SK-MEL-5 (cell line): ENCODE data around the gene DUSP8. TPM values are rescaled to one million over a fixed set of nuclear protein-coding genes. Genes with fewer than 3 reads are reported as not detected.
A peak's percentile ranks its signal among the peaks of the same experiment; 100 is the strongest.
"Not testable (repeated sequence)": the region's sequence is repeated elsewhere in the genome, so short reads cannot be mapped to it uniquely, and the experiment has no call there.

Source experiments
- DNase-seq: peaks from one replicate; pipeline ENCODE4 v3.0.0-alpha.2; 2016; ENCODE audit warnings: low read depth, low spot score
- in situ Hi-C: cut with HindIII; loops from 2 replicates; pipeline ENCODE4 v1.10.0; 2016; ENCODE audit warnings: low sequenced_read_pairs, high pct_unique_total_duplicates, low pct_unique_long_range_greater_than_20kb
- polyA plus RNA-seq, 2 experiments: library from polyadenylated mRNA; depleted of rRNA; stranded (reverse); fragments of >200 nt; gene quantifications; 2 replicates each; pipeline ENCODE4 v1.2.3, GENCODE V29; 2015
- total RNA-seq: library from RNA; depleted of rRNA; stranded (reverse); fragments of >200 nt; shearing (Covaris generic); gene quantifications from 2 replicates; pipeline ENCODE4 v1.2.3, GENCODE V29; 2014; rRNA removed

Gene DUSP8, protein sequence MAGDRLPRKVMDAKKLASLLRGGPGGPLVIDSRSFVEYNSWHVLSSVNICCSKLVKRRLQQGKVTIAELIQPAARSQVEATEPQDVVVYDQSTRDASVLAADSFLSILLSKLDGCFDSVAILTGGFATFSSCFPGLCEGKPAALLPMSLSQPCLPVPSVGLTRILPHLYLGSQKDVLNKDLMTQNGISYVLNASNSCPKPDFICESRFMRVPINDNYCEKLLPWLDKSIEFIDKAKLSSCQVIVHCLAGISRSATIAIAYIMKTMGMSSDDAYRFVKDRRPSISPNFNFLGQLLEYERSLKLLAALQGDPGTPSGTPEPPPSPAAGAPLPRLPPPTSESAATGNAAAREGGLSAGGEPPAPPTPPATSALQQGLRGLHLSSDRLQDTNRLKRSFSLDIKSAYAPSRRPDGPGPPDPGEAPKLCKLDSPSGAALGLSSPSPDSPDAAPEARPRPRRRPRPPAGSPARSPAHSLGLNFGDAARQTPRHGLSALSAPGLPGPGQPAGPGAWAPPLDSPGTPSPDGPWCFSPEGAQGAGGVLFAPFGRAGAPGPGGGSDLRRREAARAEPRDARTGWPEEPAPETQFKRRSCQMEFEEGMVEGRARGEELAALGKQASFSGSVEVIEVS
- 0.48 and 0.85 TPM in 2 replicates for total RNA-seq
- polyA plus RNA-seq (2015; cell fraction: cytosol; rRNA removed) = 3.2 and 3.3 TPM in 2 replicates
- 1.7 and 4.6 TPM in 2 replicates for polyA plus RNA-seq (2015; cell fraction: nucleus; rRNA removed)

DNA sequence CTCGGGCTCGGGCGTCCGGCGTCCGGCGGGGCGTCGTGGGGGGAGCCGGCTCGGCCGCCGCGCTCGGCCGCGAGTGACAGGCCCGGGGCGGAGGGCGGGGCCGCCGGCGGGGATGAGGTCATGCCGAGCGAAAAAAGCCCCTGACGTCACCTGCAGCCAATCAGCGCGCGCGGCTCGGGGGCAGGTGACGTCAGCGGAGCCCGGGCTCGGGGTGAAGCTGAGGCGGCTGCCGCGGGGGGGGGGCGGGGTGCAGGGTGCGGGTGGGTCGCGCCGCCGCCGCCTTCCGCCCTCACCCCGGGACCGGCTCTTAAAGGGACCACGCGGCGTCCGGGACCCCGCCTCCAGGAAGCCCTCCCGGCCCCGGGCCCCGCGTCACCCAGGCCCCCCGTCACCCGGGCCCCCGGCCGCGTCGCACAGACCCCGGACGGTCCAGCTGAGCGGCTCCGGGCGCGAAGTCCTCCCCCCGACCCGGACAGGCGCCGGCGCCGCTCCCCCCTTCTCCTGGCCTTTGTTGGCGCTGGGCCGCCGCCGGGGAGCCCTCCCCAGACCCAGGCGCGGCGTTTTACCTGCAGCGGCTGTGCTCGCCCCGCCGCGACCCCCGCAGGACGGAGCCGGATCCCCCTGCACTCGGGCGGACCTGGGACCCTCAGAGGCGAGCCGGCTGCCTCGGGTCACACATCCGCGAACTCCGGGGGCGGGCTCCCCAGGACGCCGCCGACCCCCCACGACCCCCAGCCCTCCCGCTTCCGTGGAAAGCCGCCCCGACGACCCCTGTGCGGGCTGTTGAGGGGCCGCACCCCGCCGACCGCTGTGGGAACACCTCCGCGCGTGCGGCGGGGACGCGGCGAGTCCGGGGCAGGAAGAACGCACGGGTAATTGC is at the start of gene DUSP8:
TSS of gene DUSP8 (minus strand) at position 75 of the 880 bp plus-strand sequence. CDS start 6,445 bp downstream, outside the sequence.
- peak; percentile 67 for DNase-seq
- in situ Hi-C loops = no loop called here

DNA sequence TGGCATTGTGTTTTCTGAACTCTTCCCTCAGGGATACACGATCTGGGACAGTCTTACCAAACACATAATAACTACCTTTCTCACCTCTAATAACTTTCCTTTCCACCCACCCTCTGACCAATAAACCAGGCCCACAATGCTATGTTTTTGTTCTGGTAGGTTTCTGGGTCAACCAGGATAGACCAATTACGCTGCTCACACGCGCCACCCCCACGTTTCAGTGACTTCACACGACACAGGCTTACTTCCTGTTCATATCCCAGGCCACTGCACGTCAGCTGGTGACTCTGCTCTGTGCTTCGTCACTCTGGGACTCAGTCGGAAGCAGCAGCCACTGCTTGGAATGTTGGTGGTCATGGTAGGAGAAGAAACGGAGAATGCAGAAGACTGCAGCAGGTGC is 47.4 kb upstream of the DUSP8 start:
- in situ Hi-C loops = no loop called here
- DNase-seq = peak; percentile 13

DNA sequence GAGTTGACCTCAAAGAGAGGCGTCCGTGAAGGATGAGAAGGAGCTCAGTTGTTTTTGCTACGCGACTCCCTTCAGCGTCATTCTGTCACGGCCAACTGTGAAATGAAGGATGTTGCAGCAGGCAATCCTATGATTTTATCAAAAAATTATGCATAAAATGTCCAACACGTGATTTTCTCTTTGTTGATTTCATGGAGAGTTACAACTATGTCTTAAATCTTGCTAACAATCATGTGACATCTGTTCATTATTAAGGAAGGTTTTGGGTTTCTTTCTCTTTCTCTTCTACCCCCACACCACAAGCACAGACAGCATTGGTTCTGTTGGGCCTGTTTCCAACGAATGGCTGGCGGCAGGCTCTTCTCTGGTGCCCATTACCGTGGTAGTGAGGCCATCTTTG is 46.2 kb upstream of the DUSP8 start:
- DNase-seq = no peak
- in situ Hi-C loops = no loop called here

DNA sequence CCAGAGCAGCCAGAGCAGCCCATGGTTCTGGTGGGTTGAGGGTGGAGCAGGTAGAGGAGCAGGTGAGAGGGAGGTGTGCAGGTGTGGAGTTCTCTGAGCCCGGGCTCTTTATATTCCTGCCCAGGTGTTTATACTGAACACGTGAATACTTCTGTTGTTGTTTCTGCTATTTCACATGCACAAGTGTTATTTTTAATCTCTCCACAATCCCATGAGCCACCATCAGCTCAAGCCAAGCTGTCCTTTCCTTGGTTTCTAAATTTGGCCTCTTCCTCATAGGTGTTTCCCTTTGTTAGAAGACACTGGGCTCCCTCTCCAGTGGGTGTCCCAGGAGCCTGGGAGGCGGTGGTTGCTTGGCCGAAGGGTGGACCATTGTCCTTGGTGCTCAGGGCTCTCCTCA is 36.3 kb upstream of the DUSP8 start, which contains the start of gene KRTAP5-3:
TSS of gene KRTAP5-3 (minus strand) at position 101 of the 400 bp plus-strand sequence. CDS start at position 23, 78 bp downstream.
- in situ Hi-C loops = no loop called here

DNA sequence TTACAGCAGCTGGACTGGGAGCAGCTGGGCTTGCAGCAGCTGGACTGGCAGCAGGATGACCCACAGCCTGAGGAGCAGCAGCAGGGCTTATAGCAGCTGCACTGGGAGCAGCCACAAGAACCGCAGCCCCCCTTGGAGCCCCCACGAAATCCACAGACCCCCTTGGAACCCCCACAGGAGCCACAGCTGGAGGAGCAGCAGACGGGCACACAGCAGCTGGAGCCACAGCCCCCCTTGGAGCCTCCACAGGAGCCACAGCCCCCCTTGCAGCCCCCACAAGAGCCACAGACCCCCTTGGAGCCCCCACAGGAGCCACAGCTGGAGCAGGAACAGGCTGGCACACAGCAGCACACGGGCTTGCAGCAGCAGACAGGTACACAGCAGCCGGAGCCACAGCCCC is 35.8 kb upstream of the DUSP8 start:
- in situ Hi-C loops, DNase-seq: not testable (repeated sequence)

More for the DNA sequence above, 36.3 kb upstream of the DUSP8 start, which contains the start of gene KRTAP5-3:
- no peak for DNase-seq

DNA sequence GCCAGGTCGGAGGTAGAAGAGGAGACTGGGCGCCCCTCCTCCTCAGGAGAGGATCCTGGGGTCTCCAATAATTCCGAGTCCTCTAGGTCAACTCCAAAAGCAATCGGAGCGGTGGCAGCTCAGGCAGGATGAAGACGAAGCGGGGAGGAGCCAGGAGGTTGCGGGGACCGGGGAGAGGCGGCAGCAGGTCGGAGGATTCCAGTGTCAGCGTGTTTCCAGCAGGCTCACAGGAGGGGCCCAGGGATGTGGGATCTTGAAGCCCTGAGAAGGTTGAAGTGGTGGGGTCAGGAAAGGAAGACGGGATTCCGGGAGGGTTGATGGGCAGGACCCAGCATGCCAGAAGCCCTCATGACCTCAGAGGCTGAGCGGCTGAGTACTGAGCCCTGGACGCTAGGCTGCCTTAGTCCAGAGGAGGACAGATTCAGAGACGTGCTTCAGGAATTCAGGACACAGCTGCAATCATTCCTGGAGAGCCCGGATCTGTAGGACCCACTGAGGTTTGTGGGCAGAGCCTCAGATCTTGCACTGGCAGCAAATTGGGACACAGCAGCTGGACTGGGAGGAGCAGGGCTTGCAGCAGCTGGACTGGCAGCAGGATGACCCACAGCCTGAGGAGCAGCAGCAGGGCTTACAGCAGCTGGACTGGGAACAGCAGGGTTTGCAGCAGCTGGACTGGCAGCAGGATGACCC is 35.2 kb upstream of the DUSP8 start:
- in situ Hi-C loops, DNase-seq: not testable (repeated sequence)

DNA sequence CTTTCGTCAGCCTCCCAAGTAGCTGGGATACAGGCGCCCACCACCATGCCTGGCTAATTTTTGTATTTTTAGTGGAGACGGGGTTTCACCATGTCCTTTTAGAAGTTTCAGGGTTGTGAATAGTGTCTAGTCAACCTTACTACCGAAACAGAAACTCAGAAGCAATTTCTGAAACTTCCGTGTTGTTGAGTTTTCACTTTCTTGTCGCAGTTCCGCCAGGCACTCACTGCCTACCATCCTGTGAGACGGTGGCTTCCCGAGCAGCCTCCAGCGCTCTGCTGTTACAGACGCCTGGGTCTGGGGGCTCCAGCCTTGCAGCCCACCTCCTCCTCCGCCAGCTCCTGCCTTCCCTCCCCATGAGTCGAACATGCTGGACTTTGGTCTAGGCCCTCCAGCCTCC is 33.9 kb upstream of the DUSP8 start:
- in situ Hi-C loops, DNase-seq: not testable (repeated sequence)

DNA sequence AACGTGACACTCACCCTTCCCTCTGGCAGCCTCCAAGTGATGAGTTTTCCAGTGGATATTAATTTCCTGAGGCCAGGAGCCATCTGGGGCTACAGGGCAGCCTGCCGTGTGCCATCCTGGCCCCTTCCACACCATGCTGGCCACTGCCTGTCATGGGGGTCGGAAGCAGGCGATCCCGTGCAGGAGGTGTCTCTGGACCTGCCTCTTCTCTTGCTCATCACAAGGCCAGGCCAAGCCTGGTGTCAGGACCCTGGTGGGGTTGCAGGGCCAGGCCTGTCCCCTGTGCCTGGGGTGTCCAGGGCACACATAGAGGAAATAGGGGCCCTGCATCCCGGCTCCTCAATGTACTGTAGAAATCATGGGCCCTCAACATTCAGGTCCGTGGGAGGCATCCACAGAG is 32.6 kb upstream of the DUSP8 start:
- in situ Hi-C loops = no loop called here

DNA sequence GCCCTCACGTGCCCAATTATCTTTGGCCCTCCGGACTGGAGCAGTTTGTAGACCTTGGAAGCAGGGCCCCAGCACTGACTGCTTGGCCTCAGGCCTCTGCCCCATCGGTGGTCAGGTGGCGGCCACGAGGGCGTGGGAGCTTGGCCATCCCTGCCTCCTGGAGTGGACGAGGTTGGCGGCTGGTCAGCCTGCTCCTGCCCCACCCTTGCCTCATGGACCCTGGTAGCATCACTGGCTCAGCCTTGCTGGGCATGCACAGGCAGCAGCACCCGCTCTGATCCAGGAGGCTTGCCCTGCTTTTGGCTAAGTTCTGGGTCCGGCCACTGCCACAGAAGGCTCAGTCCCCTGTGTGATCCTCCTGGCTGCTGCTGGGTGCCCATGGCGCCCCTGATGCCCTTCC is 32.1 kb upstream of the DUSP8 start:
- DNase-seq = no peak
- in situ Hi-C loops = no loop called here

More for the DNA sequence above, 32.6 kb upstream of the DUSP8 start:
- DNase-seq = no peak

DNA sequence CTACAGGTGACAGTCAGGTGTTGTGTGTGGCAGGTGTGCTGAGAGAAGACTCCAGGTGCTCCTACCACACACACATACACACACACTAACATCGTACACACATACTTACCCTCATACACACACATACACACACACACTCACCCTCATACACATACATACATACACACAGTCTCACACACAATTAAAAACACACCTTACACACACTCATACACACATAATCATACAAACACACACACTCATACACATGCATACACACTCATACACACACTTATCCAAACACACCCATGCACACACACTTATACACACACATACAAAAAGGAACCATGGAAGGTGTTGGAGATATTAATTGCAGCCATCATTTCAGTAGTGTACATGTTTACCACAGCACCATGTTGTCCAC is 31.6 kb upstream of the DUSP8 start:
- DNase-seq = no peak
- in situ Hi-C loops = no loop called here

DNA sequence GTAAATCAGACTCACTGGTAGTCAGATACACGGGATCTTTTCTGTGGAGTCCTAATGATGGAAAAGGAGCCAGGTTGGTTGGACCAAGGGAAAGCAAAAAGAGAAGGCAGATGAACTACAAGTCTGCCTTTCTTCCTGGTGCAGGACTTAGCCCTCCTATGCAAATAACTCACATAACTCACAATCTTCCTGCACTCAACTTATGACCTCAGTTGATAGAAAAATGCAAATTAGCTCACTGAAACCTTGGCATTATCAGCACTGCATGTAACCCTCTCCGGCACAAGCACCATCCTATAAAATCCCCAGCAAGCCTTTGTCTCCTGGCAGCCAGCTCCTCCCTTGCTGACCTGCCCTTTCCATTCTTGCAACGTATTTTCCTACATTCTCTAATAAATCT is 29.6 kb upstream of the DUSP8 start:
- DNase-seq, in situ Hi-C loops: not testable (repeated sequence)

DNA sequence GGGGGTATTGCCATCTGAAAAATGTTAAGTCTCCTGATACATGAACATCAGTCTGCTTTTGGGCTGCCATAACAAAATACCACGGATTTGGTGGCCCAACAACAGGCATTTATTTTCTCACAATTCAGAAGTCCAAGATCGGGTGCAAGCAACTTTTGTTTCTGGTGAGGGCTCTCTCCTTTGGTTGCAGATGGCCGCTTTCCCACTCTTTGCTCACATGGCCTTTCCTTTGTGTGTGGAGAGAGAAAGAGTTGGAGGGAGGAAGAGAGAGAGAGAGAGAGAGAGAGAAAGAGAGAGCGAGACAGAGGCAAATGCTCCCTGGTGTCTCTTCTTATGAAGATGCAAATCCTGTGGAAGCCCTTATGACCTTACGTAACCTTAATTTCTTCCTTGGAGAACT is 28.6 kb upstream of the DUSP8 start:
- in situ Hi-C loops = no loop called here

DNA sequence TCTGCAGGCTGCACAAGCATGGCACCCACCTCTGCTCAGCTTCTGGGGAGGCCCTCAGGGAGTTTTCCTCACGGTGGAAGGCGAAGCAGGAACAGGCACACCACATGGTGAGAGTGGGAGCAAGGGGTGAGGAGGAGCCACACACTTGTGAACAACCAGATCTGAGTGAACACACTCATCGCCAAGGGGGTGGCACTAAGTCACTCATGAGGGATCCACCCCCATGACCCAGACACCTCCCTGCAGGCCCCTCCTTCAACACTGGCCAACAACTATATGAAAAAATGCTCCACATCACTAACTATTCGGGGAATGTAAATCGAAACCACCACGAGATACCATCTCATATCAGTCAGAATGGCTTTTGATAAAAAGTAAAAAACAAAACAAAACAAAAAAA is 26.7 kb upstream of the DUSP8 start:
- DNase-seq = peak; percentile 9
- in situ Hi-C loops = no loop called here

More for the DNA sequence above, 28.6 kb upstream of the DUSP8 start:
- no peak for DNase-seq

DNA sequence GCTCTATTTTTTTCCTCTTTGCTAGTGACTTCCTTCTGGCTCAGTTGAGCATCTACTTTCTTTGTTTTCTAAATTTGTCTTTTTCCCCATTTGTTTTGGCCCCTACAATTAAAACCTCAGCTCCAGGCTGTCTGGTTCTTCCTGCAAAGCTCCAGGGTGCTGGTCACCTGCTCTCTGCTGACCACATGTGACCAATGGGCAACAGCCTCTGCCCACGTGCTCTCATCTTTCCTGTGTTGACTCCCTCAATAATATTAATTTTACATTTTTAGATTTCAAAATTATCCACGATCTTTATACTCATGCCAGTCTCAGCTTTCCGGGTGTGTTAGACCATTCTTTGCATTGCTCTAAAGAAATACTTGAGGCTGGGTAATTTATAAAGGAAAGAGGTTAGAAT is 26.3 kb upstream of the DUSP8 start:
- DNase-seq, in situ Hi-C loops: not testable (repeated sequence)

DNA sequence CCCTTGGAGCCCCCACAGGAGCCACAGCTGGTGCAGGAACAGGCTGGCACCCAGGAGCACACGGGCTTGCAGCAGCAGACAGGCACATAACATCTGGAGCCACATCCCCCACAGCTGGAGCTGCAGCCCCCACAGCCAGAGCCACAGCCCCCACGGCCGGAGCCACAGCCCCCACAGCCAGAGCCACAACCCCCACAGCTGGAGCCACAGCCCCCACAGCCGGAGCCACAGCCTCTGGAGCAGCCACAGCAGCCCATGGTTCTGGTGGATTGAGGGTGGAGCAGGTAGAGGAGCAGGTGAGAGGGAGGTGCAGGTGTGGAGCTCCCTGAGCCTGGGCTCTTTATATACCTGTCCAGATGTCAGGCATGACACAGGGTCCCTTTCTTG is 25.9 kb upstream of the DUSP8 start, which contains the start of gene KRTAP5-2:
TSS of gene KRTAP5-2 (minus strand) at position 301 of the 387 bp plus-strand sequence. CDS start at position 257, 44 bp downstream.
- no peak for DNase-seq
- in situ Hi-C loops = no loop called here

DNA sequence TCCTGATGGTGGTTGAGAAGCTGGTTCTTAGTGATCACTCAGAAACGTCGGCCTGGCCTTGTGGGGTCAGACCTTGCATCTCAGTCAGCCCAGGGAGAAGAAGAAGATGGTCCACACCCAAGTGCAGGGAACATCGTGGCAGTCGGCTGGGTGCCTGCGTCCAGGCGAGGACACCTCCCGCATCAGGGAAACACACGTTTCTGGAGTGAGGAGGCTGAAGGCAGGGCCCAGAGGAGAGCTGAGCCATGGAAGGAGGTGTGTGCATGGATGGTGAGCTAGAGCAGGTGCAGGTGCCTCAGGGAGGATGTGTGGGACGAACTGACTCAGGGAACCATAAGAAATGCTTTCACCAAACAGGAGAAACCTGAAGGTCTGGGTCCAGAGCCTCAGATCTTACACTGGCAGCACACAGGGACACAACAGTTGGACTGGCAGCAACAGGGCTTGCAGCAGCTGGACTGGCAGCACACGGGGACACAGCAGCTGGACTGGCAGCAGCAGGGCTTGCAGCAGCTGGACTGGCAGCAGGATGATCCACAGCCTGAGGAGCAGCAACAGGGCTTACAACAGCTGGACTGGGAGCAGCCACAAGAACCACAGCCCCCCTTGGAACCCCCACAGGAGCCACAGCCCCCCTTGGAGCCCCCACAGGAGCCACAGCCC is 25.4 kb upstream of the DUSP8 start:
- DNase-seq = no peak
- in situ Hi-C loops = no loop called here
